K562 (cell line): ENCODE results near the gene HOXD4. TPM values are rescaled to one million over a fixed set of nuclear protein-coding genes. Genes with fewer than 3 reads are reported as not detected.
A peak's percentile ranks its signal among the peaks of the same experiment; 100 is the strongest.

ENCODE experiments used
- ATAC-seq: fragments of 200-7000 bp; cut with Tn5 transposase; 3 replicates; pipeline ENCODE4 v1.9.1; 2020; ENCODE audit warnings: moderate library complexity
- BruUV-seq: library from RNA; stranded (reverse); fragments of 400-500 nt; replicated peaks from 2 replicates; lab custom pipeline; 2021; lab: Mats Ljungman, UMichigan
- CTCF ChIA-PET: fragments of 300-600 bp; formaldehyde crosslinking; extraction: SDS; loops from one replicate; lab custom pipeline; 2021; ENCODE audit warnings: low intra/inter-chr PET ratio; lab: Yijun Ruan, JAX
- POLR2A ChIA-PET: fragments of 300-600, 350-650 bp; sonication (Branson Sonifier 250); formaldehyde crosslinking; extraction: SDS; loops from one replicate; lab custom pipeline; 2021; ENCODE audit warnings: antibody characterized with exemption, inconsistent platforms; lab: Yijun Ruan, JAX
- DNase-seq, 4 experiments: peaks; one replicate each; pipeline versions ENCODE4 v3.0.0 to v3.0.0-alpha.2; 2011 to 2018; ENCODE audit warnings: low spot score in 3 of 4, mixed read lengths in 3 of 4; ENCODE audit errors: extremely low read depth in 1 of 4
- FAIRE-seq: peaks from 2 replicates; lab custom pipeline; 2011; peaks lifted over from hg19 to GRCh38; lab: Jason Lieb, UNC
- H2AFZ ChIP-seq: 2 replicates; pipeline ENCODE4 v1.6.0; 2011; ENCODE audit warnings: low read depth, low read length, control low read depth, inconsistent platforms
- H3K27ac ChIP-seq: fragments of 200-600 bp; 3 replicates; pipeline ENCODE4 v1.8.0; 2011; ENCODE audit warnings: low read depth, mild to moderate bottlenecking, control low read depth, inconsistent platforms, low read length, moderate library complexity, mixed read lengths; ENCODE audit errors: extremely low read depth
- H3K27me3 ChIP-seq, 2 experiments: fragments of 300-600 bp in 1 of 2; 2 replicates in 1 of 2; 3 replicates in 1 of 2; pipeline versions ENCODE4 v1.6.0 to v1.8.0; 2011; ENCODE audit warnings: inconsistent platforms in 2 of 2, low read length in 2 of 2, mild to moderate bottlenecking in 1 of 2, mixed read lengths in 1 of 2, moderate library complexity in 1 of 2; ENCODE audit not compliant: control insufficient read depth in 2 of 2, insufficient read depth in 2 of 2
- H3K36me3 ChIP-seq: fragments of 300-600 bp; 3 replicates; pipeline ENCODE4 v1.8.0; 2011; ENCODE audit warnings: mild to moderate bottlenecking, low read length, inconsistent platforms; ENCODE audit not compliant: control insufficient read depth, insufficient read depth
- H3K4me1 ChIP-seq, 2 experiments: fragments of 200-600 bp in 1 of 2; replicated peaks in 1 of 2; 2 replicates in 1 of 2; 3 replicates in 1 of 2; pipeline versions ENCODE4 v1.5.1 to v1.8.0; 2011; ENCODE audit warnings: inconsistent platforms in 2 of 2, low read length in 2 of 2, mild to moderate bottlenecking in 1 of 2, mixed read lengths in 1 of 2, moderate library complexity in 1 of 2; ENCODE audit not compliant: control insufficient read depth in 2 of 2, insufficient read depth in 2 of 2
- H3K4me2 ChIP-seq: 2 replicates; pipeline ENCODE4 v1.6.1; 2011; ENCODE audit warnings: low read length, control low read depth, inconsistent platforms, mixed read lengths; ENCODE audit not compliant: insufficient read depth
- H3K4me3 ChIP-seq: fragments of 200-600 bp; sonication (generic), shearing (Covaris generic); 2 replicates; pipeline ENCODE4 v1.5.1; 2016; ENCODE audit warnings: control low read depth, inconsistent platforms
- H3K79me2 ChIP-seq: fragments of 200-600 bp; 3 replicates; pipeline ENCODE4 v1.8.0; 2011; ENCODE audit warnings: low read length, inconsistent platforms; ENCODE audit not compliant: control insufficient read depth, insufficient read depth
- H3K9ac ChIP-seq, 2 experiments: 2 replicates each; pipeline versions ENCODE4 v1.6.0 to v1.6.1; 2011; ENCODE audit warnings: low read depth in 2 of 2, low read length in 2 of 2, control low read depth in 1 of 2, inconsistent platforms in 1 of 2, mild to moderate bottlenecking in 1 of 2, mixed read lengths in 1 of 2; ENCODE audit not compliant: insufficient read depth in 1 of 2
- H3K9me1 ChIP-seq: one replicate; pipeline ENCODE4 v1.6.0; 2011; ENCODE audit warnings: inconsistent platforms, mild to moderate bottlenecking, low read length, moderate library complexity; ENCODE audit not compliant: control insufficient read depth, insufficient read depth
- H3K9me3 ChIP-seq: replicated peaks from 2 replicates; pipeline ENCODE4 v1.5.1; 2011; ENCODE audit warnings: low read depth, low read length, inconsistent platforms; ENCODE audit not compliant: control insufficient read depth, insufficient read depth
- H4K20me1 ChIP-seq: replicated peaks from 2 replicates; pipeline ENCODE4 v1.6.1; 2011; ENCODE audit warnings: low read length, inconsistent platforms, mixed read lengths; ENCODE audit not compliant: control insufficient read depth, insufficient read depth
- CAMTA2 ChIP-seq: fragments of 250-450 bp; sonication (Bioruptor Pico); conservative IDR thresholded peaks from 2 replicates; pipeline ENCODE4 v1.5.1; 2022
- KAT7 ChIP-seq: sonication (generic); formaldehyde crosslinking; IDR thresholded peaks from 2 replicates; pipeline ENCODE4 v1.8.0; 2022; ENCODE audit warnings: missing genetic modification reagents, mild to moderate bottlenecking, borderline replicate concordance
- RAD21 ChIP-seq, 2 experiments: fragments of 250-450 bp in 1 of 2; fragments of 450-650 bp in 1 of 2; sonication (Bioruptor Pico) in 1 of 2; formaldehyde crosslinking in 1 of 2; IDR thresholded peaks in 1 of 2; conservative IDR thresholded peaks in 1 of 2; 2 replicates each; pipeline versions ENCODE4 v1.4.0 to v1.8.0; 2020 to 2022; ENCODE audit warnings: mild to moderate bottlenecking in 2 of 2, moderate library complexity in 1 of 2
- RBM14 ChIP-seq: fragments of 200-400 bp; formaldehyde crosslinking; IDR thresholded peaks from 2 replicates; pipeline ENCODE4 v1.6.1; 2018; ENCODE audit warnings: low read depth, mild to moderate bottlenecking, low read length, moderate library complexity, borderline replicate concordance; ENCODE audit not compliant: insufficient read depth
- ZBTB1 ChIP-seq: sonication (generic); formaldehyde crosslinking; IDR thresholded peaks from 2 replicates; pipeline ENCODE4 v1.8.1; 2023; ENCODE audit warnings: missing genetic modification reagents, low read depth, mild to moderate bottlenecking, borderline replicate concordance
- ZBTB34 ChIP-seq: fragments of 250-450 bp; sonication (Bioruptor Pico); IDR thresholded peaks from 2 replicates; pipeline ENCODE4 v1.8.0; 2021; ENCODE audit warnings: mild to moderate bottlenecking, moderate library complexity
- ZNF197 ChIP-seq: fragments of 200-800 bp; sonication (Bioruptor generic); IDR thresholded peaks from 2 replicates; pipeline ENCODE4 v1.6.1; 2016; ENCODE audit warnings: low read depth, missing genetic modification characterization, missing compliant biosample characterization
- WGBS: fragments of 100-300 bp; shearing (Covaris generic); methylation state at CpG from one replicate; pipeline ENCODE4 v1.1.6; 2016; ENCODE audit warnings: low coverage, mixed read lengths; ENCODE audit not compliant: insufficient coverage; ENCODE audit errors: missing lambda C conversion rate; 5-methylcytosine and 5-hydroxymethylcytosine counted together
- in situ Hi-C: fragments of 300-500 bp; cut with MboI; formaldehyde crosslinking; loops from 4 replicates; pipeline ENCODE4 v1.15.0; 2018; ENCODE audit warnings: inconsistent platforms, mixed read lengths
- intact Hi-C: fragments of 100-400 bp; cut with micrococcal nuclease; formaldehyde crosslinking; loops from 2 replicates; pipeline ENCODE4 v1.14.2; 2022
- polyA plus RNA-seq, 8 experiments: library from polyadenylated mRNA; depleted of rRNA in 4 of 8; stranded (reverse) in 5 of 8; unstranded in 3 of 8; fragments of >200 nt; fragmentation: Nextera tagmentation in 2 of 8; fragmentation: Illumina TruSeq in 1 of 8; extraction: Ambion mirVana in 2 of 8; extraction: Trizol in 1 of 8; gene quantifications; 2 replicates each; pipeline versions ENCODE4 v1.2.1 to v1.2.3, GENCODE V29; 2011 to 2014; ENCODE audit warnings: inconsistent platforms in 1 of 8, missing spikeins in 1 of 8
- total RNA-seq, 7 experiments: library from RNA; depleted of rRNA in 6 of 7; stranded (reverse); fragments of >200 nt in 6 of 7; fragmentation: Illumina TruSeq in 2 of 7; extraction: Trizol in 2 of 7; gene quantifications; 2 replicates each; pipeline versions ENCODE4 v1.2.1 to v1.2.3, GENCODE V29; 2011 to 2021; ENCODE audit warnings: low replicate concordance in 1 of 7

Gene HOXD4
- total and polyA plus RNA-seq, 9 of the 15 experiments (the other 6 are each of a cell fraction or from before 2014, with no cell fraction given) = not detected

- TF ChIP-seq KAT7 (CRISPR knock-in tag) (no peak), RAD21 (CRISPR knock-in tag; conservative IDR thresholded peaks at IDR 0.05 in 1 of 2, IDR thresholded peaks at IDR 0.05 in 1 of 2) (peak in 1 of 2 experiments; percentile 48; a peak in 2 of 4 replicates), ZBTB1 (CRISPR knock-in tag) (no peak)
These were observed 35.2 kb upstream of the HOXD4 start, which contains the start of gene HOXD10 (continued) for GRCh38 chr2:176115883-176116813.

- H3K4me3 ChIP-seq = no peak overlapping the region
- in situ Hi-C loops (no loop called here), intact Hi-C loops (no loop called here)
- FAIRE-seq (no peak), DNase-seq (no peak), ATAC-seq (no peak)
- no peaks in the 10 kb centered on the region for H3K9me1 ChIP-seq
- H3K27me3 ChIP-seq = peaks cover 81 to 83% of the 10 kb centered on the region in 2 experiments
- BruUV-seq = no TSS peak
- no peak overlapping the region for H3K4me2 ChIP-seq
- POLR2A ChIA-PET = interaction anchor here (0.6 kb wide), 1 partner anchor 52 kb away, joined by 3 read pairs; no protein-coding TSS in a partner anchor
- no peak overlapping the region for H3K9ac ChIP-seq
- WGBS = 1% methylated on average over 34 of the region's 40 CpGs
- H3K27ac ChIP-seq = no peak overlapping the region
- H3K9me3 ChIP-seq = no peaks in the 10 kb centered on the region
- H3K79me2 ChIP-seq = no peaks in the 10 kb centered on the region
- peaks cover 0 to 25% of the 10 kb centered on the region in 2 experiments; a peak in 1 of 5 replicates for H3K4me1 ChIP-seq
- CTCF ChIA-PET = no interaction called here
- no peaks in the 10 kb centered on the region for H3K36me3 ChIP-seq
- H4K20me1 ChIP-seq = no peaks in the 10 kb centered on the region; the same call in 1 of the 2 replicates
- H2AFZ ChIP-seq = no peak overlapping the region
- no peak for TF ChIP-seq ZBTB34 (CRISPR knock-in tag)
- no peak for TF ChIP-seq RBM14
- TF ChIP-seq CAMTA2 (CRISPR knock-in tag) = no peak
- no peak for TF ChIP-seq ZNF197
These were observed 34.1 kb upstream of the HOXD4 start for GRCh38 chr2:176117162-176117822.
